AG10803 (cell line): Measurements from ENCODE around the gene PGAP1.

Source experiments
- DNase-seq: peaks from one replicate; pipeline ENCODE4 v3.0.0; 2010; ENCODE audit warnings: low read depth
- H3K4me3 ChIP-seq: 2 replicates; pipeline ENCODE4 v1.5.1; 2011; ENCODE audit warnings: mild to moderate bottlenecking, low read length, control low read depth
- TF ChIP-seq, protein P1 (sequence below): conservative IDR thresholded peaks from 2 replicates; pipeline ENCODE4 v1.5.1; 2011; ENCODE audit warnings: mild to moderate bottlenecking, low read length, control low read depth, inconsistent platforms

Gene PGAP1

DNA sequence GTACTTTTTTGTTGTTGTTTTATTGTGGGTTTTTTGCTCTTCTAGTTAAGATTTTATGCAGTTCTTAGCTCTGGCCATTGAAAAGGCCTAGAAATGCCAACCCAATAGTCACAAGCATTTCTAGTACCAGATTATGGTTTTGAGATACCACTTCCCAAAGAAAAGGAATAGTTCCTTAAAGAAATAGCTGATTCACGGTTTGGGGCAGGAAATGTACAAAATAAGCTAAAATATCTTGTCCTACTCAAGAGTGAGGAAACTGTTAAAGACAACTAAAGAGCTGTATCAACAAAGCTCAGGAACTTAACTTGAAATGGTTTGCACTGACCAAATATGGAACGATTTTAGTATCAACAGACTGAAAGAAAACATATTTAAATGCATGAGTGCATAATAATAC is 35.4 kb downstream of the PGAP1 start:
- TF ChIP-seq, protein P1, sequence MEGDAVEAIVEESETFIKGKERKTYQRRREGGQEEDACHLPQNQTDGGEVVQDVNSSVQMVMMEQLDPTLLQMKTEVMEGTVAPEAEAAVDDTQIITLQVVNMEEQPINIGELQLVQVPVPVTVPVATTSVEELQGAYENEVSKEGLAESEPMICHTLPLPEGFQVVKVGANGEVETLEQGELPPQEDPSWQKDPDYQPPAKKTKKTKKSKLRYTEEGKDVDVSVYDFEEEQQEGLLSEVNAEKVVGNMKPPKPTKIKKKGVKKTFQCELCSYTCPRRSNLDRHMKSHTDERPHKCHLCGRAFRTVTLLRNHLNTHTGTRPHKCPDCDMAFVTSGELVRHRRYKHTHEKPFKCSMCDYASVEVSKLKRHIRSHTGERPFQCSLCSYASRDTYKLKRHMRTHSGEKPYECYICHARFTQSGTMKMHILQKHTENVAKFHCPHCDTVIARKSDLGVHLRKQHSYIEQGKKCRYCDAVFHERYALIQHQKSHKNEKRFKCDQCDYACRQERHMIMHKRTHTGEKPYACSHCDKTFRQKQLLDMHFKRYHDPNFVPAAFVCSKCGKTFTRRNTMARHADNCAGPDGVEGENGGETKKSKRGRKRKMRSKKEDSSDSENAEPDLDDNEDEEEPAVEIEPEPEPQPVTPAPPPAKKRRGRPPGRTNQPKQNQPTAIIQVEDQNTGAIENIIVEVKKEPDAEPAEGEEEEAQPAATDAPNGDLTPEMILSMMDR = no peak
- H3K4me3 ChIP-seq = no peak overlapping the region
- DNase-seq = no peak

DNA sequence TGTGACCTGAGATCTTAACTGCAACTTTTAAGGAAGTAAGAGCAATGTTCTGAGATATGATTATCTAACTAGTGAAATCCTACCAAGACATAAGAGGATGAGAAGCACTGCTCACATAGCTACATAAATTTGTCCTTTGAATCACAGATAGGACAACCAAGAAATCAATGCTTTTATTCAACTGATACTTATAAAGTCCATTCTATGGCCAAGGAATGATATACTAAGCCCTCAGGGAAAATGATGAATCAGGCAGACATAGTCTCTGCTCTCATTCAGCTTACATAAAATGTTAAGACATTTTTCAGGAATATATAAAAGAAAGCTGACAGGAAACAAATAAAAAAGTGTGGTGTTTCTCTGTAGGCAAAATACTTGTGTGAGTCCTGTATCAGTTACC is 39.1 kb downstream of the PGAP1 start:
- no peak for DNase-seq
- H3K4me3 ChIP-seq = no peak overlapping the region
- TF ChIP-seq, protein P1 = no peak

DNA sequence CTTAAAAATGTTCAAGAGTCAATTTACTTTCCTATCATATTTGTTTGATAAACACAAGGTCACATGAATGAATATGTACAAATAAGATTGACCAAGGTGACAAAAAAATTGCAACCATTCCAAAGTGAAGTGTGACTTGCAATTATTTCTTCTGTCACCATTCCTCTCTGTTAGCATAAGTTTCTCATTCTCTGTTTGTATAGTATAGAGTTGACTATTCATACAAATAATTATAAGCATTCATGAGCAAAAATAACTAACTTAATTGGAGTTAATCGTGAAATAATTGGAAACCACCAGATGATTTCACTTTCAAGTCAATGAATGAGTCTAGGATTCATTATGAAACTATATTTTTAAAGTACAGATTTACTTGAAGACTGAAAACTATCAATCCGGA is 42.1 kb downstream of the PGAP1 start:
- TF ChIP-seq, protein P1 = no peak
- no peak for DNase-seq
- no peak overlapping the region for H3K4me3 ChIP-seq

DNA sequence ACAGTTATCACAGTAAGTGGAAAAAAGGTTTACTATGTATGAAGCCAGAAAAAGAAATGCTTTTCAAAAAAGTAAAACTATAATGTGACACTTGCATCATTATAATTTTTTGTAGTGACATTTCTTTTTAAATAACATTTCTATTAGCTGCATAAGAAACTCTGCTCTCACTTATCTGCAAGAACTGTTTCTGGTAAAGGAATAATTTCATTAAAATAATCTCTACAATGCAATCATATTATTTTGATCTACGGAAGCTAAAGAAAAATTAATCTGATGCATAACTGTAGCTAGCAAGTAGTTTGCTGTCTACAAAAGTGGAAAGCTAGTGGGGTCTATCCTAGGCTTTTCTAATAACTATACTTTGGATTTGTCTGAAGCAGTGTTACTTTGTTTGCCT is 50.1 kb downstream of the PGAP1 start:
- H3K4me3 ChIP-seq = no peak overlapping the region
- TF ChIP-seq, protein P1 = no peak
- no peak for DNase-seq

DNA sequence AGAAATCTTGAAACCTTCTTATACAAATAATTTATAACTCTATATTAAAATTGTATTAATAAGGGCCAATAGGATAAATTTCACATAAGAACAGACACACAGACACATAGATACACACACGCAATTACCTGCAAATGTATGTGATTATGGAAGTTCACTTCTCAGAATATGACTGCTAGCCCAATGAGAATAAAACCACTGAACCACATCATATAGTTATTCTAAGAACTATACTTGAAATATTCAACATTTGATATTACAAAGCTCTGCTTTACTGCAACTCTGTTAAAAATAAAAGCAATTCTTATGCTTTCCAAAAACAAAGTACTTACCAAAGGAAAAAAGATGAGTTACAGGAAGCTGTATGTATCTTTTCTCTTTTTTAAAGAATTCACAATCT is 51.1 kb downstream of the PGAP1 start:
- H3K4me3 ChIP-seq = no peak overlapping the region
- TF ChIP-seq, protein P1 = no peak
- no peak for DNase-seq

DNA sequence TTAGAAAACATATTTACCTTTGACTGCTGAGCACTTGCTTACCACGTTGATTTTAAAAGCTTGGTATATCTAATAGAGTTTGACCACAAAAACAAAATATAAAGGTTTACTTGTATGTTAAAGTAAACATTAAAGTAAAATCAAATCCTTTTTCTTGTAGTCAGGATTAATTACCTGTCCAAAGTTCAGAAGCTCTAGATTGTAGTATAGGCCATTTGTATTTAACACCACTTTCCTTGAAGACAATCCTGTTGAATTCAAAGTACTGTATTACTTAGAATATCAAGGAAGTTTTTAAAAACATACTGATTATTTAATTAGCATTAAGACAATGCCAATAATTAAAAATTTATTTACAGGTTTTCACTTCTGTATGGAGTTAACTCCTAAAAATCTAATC is 53.0 kb downstream of the PGAP1 start:
- TF ChIP-seq, protein P1 = no peak
- no peak for DNase-seq
- H3K4me3 ChIP-seq = no peak overlapping the region

DNA sequence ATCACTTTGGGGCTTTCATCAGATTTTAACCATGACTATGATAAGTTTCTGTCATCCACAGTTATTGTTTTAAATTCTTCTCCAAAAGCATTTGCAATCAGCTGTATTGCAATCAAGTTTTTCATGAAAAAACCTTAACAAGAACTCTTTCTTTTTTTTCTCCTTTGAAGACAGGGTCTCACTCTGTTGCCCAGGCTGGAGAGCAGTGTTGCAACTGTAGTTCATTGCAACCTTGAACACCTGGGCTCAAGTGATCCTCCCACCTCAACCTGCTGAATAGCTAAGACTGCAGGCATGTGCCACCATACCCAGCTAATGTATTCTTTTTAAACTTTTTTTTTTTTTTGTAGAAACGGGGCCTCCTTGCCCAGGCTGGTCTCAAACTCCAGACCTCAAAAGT is 71.9 kb downstream of the PGAP1 start:
- DNase-seq = no peak
- TF ChIP-seq, protein P1 = no peak
- no peak overlapping the region for H3K4me3 ChIP-seq
